NCI-H2196 treated with DMSO at 0.1 percent for 48 hours (cell line): ENCODE measurements around the gene EME2.

ENCODE experiments used
- DNase-seq: peaks from one replicate; lab custom pipeline; 2025; ENCODE audit not compliant: unreplicated experiment; lab: John Stamatoyannopoulos, UW

The EME2 gene

DNA sequence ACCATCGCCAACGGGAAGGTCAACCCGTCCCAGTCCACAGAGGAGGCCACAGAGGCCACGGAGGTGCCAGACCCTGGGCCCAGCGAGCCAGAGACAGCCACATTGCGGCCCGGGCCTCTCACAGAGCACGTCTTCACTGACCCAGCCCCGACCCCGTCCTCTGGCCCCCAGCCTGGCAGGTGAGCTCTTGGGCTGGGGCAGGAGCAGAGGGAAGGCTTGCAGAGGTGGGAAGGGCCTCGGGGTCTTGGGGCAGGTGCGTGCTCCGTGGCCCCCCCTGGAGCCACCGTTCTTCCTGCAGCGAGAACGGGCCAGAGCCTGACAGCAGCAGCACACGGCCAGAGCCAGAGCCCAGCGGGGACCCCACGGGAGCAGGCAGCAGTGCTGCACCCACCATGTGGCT, 6.4 kb upstream of the EME2 start:
- DNase-seq: no peak

DNA sequence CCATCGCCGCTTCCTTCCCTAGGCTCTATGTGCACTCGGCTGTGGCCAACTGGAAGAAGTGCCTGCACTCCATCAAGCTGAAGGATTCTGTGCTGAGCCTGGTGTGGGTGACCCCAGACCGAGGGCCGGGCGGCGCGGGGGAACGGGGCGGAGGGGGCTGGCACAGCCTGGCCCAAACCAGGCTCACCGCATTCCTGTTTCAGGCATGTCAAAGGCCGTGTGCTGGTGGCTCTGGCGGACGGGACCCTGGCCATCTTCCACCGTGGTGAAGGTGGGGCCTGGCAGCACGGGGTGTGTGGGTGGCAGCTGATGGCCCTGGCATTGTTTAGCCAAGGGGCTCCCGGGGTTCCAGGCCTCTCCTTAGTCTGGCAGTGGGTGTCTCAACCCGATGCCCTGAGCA, 5.9 kb upstream of the EME2 start:
- DNase-seq: no peak

DNA sequence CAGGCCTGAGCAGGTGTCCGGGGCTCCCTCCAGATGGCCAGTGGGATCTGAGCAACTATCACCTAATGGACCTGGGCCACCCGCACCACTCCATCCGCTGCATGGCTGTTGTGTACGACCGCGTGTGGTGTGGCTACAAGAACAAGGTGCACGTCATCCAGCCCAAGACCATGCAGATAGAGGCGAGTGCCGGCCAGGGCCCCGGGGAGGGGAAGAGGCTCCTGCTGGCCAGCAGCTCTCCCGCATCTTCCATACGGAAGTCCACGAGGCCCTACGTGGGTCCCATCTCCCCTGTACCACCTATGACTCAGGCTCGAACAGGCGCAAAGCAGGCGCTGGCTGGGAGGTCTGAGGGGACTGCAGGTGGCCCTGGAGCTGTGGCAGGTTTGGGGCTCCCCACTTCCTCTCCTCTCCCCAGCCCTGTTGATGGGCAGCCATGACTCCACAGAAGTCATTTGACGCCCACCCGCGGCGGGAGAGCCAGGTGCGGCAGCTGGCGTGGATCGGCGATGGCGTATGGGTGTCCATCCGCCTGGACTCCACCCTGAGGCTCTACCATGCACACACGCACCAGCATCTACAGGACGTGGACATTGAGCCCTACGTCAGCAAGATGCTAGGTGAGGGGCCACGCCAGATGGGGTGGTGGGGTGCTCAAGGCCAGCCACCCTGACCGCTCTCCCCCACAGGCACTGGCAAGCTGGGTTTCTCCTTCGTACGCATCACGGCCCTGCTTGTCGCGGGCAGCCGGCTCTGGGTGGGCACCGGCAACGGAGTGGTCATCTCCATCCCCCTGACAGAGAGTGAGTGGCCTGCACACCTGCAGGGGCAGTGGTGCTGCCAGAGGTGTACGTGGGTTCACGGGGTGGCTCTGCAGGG, 5.3 kb upstream of the EME2 start:
- DNase-seq: no peak

DNA sequence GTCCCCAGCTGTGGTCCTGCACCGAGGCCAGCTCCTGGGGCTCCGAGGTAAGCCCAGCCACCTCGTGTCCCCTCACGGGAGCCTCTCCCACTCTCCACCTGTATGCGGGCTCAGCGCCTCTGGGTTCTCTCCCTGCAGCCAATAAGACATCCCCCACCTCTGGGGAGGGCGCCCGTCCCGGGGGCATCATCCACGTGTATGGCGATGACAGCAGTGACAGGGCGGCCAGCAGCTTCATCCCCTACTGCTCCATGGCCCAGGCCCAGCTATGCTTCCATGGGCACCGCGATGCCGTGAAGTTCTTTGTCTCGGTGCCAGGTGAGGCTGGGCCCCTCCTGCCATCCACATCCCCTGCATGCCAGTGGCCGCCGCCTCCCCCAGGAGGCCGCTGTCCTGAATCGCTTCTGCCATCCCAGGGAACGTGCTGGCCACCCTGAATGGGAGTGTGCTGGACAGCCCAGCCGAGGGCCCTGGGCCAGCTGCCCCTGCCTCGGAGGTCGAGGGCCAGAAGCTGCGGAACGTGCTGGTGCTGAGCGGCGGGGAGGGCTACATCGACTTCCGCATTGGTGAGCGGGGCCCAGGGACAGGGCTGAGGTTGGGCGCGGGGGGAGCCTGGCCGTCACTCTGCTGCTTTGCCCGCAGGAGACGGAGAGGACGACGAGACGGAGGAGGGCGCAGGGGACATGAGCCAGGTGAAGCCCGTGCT, 4.4 kb upstream of the EME2 start:
- DNase-seq: no peak

DNA sequence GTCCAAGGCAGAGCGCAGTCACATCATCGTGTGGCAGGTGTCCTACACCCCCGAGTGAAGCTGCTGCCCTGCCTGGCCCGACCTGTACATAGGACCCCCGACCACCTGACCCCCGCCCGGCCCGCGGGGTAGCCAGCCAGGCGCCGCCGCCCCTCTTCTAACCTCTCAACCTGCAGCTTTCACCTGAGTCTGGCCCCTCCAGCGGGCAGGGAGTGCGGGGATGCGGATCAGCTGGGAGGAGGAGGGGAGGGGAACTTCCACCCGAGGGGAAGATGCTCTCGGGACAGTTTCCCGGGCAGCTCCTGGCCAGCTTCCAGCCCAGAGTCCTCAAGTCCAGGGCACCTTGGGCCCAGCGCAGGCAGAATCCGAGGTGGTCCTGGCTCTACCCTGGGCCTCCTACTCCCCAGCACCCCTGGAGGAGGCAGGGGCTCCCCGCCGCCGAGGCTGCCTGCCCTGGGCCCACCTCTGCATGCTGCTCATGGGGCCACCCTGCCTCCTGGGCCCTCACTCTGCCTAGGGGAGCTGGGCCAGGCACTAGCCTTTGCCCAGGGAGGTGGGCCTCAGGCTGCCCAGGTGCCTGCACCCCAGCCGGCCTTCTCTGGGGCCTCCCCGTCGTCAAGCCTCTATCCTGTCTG, 3.7 kb upstream of the EME2 start:
- no peak for DNase-seq

DNA sequence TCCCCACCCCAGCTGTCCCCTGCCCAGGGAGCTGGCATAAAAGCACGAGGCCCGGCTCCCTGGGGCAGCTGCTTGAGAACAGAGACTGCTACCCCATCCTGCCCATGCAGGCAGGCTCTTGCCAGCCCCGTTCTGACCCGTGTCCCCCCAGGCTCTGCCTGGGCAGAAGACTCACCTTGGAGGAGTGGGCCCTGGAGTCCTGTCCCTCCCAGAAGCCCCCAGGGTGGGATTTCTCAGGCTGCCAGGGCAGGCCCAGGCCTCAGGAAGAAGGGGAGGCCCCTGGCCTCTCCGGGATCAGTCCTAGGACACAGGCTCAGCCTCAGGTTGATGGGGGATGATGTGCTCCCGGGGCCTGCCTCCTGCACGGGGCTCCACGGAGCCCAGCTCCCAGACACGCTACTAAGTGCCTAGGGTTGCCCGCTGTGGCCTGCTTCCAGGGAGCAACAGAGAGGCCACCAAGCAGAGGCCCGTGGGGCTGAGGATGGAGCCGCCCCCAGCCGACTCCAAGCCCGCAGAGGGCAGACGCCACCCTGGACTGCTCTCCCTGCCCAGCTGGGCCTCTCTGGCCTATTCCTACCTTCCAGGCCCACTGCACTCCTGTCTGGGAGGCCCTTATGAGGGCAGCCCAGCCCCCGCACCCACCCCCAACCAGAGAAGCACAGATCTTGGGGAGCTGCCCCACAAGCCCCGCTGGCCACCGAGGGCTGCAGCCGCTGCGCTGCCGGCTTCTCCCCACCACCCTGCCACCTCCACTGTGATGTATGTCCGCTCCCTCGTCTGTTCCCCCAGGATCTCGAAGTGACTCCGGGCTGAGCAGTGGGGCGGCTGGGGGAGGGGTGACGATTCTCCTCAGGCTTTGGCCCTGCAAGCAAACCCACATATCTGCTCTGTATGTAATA, 3.0 kb upstream of the EME2 start:
- DNase-seq: no peak

DNA sequence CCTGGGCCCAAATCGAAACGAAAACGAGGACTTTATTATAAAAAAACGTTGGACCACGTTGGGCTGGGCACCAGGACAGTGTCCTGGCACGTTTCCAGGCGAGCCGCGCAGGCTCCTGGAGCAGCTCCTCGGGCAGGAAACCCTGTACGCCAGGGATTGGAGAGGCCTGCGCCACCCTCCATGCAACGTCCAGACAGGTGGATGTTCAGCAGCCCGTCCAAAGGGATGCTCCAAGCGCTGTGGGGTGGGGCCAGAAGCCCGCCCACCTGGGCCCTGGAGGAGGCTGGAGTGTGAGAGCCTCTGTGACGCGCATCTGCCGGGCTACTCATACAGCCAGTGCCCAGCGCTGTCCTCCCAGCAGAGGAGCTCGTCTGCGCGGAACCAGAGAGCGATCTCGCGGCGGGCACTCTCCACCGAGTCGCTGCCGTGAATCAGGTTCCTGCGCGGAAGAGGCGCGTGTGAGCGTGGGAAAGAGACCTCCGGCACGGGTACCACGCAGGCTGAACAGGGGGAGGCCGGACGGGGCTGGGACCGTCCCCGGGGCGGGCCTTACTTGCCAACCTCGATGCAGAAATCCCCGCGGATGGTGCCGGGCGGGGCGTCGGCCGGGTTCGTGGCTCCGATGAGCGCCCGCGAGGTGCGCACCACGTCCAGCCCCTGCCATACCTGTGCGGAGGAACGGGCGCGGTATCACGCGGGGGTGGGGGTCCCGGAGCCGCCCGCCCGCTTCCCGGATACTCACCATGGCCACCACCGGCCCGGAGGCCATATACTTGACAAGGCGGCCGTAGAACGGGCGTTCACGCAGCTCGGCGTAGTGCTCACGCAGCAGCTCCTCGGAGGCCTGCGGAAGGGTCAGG, 2.1 kb upstream of the EME2 start:
- DNase-seq: peak; percentile 88

DNA sequence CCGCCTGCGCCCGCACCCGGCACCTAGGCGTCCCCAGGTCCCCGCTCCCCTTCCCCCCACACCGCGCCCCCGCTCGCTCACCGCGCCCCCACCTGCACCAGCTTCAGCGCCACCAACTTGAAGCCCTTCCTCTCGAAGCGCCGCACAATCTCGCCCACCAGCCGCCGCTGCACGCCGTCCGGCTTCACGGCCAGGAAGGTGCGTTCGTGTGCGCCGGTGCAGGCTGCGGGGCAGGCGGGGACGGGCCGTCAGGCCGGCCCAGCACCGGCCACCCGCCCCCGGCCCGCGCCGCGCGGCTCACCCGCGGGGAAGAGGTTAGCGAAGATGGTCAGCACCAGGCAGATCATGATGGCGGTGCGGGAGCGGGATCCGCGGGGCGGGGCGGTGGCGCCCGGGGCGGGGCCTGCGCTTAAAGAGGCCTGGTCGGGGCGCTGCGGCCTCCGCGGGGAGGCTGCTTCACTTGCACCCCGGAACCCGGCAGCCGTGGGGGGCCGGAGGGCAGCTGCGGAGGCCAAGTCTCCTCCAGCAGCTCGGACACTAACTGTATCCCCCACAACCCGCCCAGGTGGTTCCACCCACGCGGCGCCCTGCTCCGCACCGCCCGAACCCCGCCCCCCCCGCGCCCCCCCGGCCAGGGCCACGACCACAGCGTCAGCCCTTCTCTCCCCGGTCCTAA, 1.3 kb upstream of the EME2 start, which contains the start of gene NME3:
NME3 (minus strand) TSS at position 356 of the 676 bp plus-strand sequence; CDS start at position 347, 9 bp downstream.
- DNase-seq: peak; percentile 47

DNA sequence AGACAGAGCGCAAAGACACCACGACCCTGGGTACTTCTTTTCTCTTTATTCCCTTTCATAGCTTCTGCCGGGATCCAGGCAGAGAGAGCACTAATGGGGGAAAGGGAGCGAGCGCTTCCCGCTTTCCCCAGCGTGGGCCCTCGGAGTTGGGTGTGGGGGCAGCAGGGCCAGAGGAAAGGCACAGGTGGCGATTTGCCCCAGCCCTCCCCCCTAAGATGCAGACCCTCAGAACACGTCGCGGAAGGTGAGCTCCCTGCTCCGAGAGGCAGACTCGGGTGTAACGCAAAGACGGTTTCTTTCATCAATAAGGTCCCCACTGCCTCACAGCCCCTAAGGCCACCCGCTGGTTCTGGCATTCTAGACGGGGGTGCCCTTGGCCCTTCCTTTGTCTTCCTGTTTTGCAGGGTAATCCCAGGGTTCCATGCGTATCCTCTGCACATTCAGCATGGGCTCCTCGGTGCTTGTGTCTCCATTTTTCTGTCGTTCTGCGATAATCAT, 697 bp upstream of the EME2 start:
- DNase-seq: no peak

DNA sequence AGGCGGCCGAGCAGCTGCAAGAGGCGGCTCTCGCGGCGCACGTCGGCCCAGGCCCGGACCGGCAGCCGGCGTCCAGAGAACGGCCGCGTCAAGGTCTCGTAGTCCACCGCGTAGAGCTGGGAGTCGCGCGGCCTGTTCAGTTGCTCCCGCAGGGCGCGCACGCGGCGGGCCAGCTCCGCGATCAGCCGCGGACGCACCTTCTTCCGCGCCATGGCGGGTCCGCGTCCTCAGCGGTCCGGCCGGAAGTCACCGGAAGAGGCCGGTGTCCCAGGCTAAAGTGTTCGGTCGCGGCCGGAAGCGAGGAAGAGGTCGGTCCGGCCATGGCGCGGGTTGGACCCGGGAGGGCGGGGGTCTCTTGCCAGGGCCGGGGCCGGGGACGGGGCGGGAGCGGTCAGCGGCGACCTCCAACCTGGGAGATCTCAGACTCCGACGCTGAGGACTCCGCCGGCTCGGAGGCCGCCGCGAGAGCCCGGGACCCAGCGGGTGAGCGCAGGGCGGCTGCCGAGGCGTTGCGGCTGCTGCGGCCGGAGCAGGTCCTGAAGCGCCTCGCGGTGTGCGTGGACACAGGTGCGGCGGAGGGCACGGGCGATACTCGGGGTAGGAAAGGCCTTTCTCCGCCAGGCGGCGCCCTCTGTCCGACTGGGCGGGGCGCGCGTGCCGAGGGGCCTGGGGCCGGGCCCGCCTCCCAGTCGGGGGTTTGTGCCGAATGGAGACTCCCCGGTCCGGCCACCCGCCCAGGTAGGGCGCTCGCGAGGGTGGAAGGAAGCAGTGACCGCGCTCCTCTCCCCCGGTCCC, 495 bp downstream of the EME2 start, which contains the start of gene MRPS34:
MRPS34 (minus strand) TSS at position 227 of the 795 bp plus-strand sequence; CDS start at position 212, 15 bp downstream.
- peak; percentile 76 for DNase-seq

DNA sequence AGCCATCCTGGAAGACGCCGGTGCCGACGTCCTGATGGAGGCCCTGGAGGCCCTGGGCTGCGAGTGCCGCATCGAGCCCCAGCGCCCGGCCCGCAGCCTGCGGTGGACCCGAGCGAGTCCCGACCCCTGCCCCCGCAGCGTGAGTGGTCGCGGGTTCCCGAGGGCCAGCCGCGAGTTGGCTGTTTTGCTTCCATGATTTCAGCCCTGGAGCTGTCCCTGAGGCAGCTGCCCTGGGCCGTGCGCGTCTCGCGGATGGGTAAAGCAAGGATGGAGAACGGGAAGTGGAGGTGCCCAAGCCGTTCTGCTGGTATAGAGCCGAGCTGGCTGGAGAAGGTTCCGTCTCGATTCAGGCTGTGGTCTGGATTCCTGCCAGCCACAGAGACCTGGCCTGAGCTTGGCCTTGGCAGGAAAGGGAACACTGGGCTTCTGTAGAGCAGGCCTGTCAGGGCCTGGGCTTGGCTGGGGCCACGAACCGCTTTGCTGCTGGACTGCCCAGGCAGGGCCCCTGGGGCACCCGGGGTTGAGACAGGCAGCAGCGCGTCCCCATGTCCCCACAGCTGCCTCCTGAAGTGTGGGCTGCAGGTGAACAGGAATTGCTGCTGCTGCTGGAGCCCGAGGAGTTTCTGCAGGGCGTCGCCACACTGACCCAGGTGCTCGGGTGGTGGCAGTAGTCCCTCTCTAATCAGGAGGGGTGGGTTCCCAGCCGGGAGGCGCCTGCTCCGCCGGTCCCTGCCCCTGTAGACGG, 1.3 kb downstream of the EME2 start:
- DNase-seq: no peak

DNA sequence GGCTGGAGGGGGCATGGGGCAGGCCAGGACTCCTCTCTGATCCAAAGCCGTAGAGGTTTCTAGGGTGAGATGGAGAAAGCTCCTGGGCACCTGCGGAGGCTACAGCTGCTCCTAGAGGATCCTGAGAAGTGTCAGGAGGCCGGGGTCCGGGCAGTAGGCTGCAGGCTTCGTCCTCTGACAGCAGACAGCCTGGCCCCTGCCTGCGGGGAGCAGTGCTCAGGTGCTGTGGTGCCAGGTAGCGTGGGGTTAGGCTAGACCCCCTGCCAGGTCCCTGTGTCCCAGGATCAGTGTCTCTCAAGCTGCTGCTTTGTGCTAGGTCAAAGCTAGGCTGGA, 1.8 kb downstream of the EME2 start:
- DNase-seq: no peak

DNA sequence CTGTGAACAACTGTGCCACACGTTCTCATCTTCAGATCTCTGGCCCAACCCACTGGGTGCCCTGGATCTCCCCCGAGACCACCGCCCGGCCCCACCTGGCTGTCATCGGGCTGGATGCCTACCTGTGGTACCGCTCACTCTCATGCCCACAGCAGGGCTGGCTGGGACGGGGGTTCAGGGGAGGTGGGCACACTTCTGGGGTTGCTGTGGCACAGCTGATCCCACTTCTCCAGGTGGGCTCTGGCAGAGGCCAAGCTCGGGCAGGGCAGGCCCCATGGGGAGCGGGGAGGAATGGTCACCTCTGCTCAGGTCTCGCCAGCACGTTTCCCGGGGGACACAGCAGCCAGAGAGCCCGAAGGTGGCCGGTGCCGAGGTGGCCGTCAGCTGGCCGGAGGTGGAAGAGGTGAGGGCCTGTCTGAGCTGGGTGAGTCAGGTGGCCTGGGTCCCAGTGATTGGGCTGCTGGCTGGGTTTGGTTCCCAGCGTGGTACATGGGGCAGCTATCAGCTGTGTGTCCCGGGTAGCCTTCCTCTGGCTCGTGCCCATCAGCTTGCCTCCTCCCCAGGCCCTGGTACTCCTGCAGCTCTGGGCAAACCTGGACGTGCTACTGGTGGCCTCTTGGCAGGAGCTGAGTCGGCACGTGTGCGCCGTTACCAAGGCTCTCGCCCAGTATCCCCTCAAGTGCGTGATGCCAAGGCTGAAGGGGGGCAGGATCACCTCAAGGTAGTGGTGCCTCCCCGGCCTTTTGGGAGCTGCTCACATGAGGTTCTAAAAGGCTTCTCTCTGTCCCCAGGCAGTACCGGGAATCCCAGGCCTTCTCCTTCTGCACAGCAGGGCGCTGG, 2.6 kb downstream of the EME2 start:
- DNase-seq: no peak

DNA sequence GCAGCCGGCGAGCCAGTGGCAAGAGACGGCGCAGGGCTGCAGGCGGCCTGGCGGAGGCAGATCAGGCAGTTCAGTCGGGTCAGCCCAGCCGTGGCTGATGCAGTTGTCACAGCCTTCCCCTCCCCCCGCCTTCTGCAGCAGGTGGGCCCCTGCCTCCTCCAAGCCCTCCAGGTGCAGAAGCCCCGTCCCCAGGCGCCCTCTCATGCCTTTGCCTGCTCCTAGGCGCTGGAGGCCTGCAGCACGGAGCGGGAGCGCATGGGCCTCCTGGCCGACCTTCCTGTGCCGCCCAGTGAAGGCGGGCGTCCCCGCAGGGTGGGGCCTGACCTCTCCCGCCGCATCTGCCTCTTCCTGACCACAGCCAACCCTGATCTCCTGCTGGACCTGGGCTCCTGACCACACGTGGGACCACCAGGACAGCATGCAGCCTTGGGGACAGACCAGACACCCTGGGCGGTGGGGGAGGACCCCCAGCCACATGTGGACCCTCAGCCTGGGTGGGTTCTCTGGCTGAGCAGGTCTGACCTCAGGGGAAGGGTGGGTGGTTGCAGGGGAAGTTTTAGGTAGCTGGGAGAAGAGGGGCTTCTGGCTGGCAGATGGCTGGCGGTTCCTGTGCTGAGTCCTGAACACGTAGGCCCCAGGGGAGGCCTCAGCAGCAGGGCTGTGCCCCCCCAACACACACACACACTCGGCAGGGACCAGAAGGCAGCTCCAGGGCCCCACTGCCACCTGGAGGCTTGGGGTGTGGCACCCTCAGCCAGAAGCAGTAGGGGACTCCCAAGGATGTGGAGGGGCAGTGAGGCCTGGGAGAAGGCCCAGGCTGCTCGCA, 3.4 kb downstream of the EME2 start:
- DNase-seq: no peak

DNA sequence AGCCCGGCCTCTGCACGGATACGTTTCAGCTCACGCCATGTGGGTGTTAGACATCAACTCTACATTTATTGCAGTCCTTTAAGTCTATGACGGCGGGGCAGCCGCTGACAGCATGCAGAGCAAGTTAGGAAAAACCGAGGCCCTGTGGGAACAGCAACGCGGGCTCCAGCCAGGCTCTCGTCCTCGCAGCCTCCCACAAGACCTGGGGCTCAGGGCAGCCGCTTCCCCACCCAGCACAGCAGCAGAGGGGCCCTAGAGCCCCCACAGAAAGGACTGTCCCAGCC, 4.0 kb downstream of the EME2 start:
- no peak for DNase-seq

DNA sequence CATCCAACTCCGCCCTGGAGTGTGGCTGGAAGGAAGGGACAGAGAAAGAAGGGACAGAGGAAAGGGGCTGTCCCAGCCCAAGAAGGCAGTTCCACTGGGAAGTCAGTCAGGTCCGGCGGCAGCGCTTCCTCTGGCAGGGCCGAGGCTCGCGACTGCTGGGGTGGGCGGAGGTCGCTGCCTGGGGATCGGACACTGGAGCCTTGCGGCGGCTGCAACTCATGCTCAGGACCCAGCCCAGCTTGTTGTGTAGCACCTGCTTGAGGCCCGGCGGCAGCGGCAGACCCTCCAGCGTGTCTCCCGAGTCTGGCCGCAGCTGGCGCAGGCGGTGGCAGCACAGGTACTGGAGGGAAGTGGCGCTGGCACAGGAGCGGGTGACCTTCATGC, 4.4 kb downstream of the EME2 start:
- no peak for DNase-seq
